GM18517 (cell line): ENCODE measurements around the gene TNK2.
"Not testable (repeated sequence)": the region's sequence is repeated elsewhere in the genome, so short reads cannot be mapped to it uniquely, and the experiment has no call there.

ENCODE experiments used
- ATAC-seq: cut with Tn5 transposase; IDR thresholded peaks from one replicate; pipeline ENCODE4 v1.9.1; 2021; ENCODE audit warnings: mild to moderate bottlenecking, moderate library complexity; ENCODE audit not compliant: unreplicated experiment

Gene TNK2

DNA sequence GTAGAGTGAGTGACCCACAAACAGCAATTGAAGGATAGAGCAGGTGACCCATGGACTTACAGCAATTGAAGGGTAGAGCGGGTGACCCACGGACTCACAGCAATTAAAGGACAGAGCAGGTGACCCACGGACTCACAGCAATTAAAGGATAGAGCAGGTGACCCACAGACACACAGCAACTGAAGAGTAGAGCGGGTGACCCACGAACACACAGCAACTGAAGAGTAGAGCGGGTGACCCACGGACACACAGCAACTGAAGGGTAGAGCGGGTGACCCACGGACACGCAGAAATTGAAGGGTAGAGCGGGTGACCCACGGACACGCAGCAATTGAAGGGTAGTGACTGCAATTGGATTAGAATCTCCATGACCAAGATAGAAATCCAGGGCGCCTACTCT, 9.8 kb upstream of the TNK2 start:
- no peak for ATAC-seq

- no peak for ATAC-seq
Observed at GRCh38 chr3:195916991-195917390, 8.6 kb upstream of the TNK2 start.

GRCh38 chr3:195916291-195916690, 7.9 kb upstream of the TNK2 start:
- no peak for ATAC-seq

DNA sequence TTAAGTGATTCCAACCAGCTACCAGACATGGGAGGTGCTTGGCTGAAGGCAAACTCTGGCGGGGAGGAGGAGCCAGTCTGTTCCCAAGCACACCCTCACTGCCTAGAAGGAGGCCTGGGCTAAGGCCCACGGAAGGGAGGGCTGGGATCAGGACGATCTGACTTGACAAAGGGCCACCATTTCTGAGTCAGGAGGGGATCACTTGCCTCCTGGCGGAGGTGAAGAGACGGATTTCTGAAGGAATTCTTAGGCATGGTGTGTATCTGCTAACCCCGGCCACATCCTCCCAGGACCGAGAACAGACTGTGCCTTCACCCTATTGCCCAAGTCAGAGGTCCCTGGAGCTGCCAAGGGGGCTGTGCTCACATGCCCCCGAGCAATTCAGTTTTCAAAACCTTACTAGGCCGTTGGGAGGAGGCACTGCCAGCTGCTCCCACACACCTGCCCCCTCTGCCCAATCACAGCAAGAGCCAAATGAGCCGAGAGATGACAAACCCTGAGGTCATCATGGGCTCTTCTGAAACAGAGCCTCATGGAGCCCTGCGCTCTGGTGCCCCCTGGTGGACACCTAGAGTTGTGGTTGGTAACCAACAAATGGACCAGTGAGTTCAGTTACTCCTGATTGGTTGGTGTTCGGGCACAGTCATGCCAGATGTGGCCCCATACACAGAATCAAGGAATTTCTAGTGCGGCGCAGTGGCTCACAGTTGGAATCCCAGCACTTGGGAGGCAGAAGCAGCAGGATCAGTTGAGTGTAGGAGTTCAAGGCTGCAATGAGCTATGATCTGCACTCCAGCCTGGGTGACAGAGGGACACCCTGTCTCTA, 6.5 kb upstream of the TNK2 start:
- peak; percentile 91 for ATAC-seq

GRCh38 chr3:195914146-195914545, 5.8 kb upstream of the TNK2 start:
- ATAC-seq, result not testable (repeated sequence)

DNA sequence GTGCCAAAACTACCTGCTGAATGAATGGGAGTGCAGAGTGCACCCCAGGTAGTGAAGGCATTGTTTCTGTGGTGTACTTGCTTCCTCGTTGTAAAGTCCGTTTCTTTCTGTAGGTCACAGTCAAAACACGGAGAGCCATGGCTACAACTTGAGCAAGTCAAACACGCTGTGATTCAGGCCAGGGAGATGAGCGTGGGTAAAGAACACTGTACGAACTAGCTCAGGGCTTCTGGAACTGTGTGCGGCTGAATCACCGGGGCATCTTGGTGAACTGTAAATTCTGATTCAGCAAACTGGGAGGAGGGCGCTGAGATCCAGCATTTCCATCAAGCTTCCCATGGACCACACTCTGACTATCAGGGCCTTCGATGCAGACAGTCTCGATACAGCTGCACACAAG, 5.0 kb upstream of the TNK2 start:
- no peak for ATAC-seq

- ATAC-seq, result no peak
Observed at GRCh38 chr3:195911946-195912270, 3.6 kb upstream of the TNK2 start.

DNA sequence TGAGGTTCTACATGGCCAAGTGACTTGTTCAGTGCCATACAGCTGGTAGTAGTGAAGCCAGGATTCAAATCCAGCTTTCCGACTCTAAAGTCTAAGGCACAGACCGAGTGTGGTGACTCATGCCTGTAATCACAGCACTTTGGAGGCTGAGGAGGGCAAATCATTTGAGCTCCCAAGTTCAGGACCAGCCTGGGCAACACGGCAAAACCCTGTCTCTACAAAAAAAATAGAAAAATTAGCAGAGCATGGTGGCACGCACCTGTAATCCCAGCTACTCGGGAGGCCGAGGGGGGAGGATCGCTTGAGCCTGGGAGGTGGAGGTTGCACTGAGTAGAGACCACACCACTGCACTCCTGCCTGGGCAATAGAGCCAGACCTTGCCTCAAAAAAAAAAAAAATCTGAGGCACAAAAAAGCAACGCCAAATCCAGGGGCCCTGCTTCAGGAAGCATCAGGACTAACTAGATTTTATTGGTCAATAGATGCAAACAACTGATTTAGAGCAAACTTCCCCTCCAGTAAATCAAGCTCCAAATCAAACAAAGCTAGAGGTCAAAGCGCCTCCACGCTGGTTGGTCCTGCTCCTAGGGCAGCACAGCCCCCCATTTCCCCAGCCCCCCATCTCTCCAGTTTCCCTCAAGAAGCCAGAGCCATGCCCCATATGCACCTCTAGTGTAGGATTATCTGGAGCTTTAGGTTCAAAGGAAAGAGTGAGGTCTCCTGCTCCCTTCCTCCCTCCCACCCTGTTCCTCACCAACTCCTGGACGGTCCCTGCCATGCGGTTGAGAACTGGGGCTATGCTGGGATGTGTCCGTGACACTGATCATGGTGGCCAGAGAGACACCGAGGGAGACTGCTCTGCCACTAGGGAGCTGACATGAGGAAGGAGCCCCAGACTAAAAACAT, 2.9 kb upstream of the TNK2 start:
- no peak for ATAC-seq

DNA sequence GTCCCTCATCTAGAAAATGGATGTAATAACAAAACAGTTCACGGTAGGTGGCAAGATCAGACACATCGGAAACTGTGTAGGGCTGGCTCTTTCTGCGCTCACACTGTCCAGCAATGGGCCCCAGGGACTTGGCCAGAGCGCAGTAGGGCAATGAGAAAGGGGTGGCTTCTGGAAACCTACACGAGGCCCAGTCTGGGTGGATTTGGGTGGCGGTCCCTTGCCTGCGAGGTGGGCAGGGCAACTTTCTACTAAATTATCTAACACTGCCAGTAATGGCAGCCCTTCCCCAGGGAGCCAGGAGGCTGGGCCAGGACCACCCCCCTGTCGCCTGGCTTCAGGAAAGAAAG, 2.1 kb upstream of the TNK2 start:
- no peak for ATAC-seq

DNA sequence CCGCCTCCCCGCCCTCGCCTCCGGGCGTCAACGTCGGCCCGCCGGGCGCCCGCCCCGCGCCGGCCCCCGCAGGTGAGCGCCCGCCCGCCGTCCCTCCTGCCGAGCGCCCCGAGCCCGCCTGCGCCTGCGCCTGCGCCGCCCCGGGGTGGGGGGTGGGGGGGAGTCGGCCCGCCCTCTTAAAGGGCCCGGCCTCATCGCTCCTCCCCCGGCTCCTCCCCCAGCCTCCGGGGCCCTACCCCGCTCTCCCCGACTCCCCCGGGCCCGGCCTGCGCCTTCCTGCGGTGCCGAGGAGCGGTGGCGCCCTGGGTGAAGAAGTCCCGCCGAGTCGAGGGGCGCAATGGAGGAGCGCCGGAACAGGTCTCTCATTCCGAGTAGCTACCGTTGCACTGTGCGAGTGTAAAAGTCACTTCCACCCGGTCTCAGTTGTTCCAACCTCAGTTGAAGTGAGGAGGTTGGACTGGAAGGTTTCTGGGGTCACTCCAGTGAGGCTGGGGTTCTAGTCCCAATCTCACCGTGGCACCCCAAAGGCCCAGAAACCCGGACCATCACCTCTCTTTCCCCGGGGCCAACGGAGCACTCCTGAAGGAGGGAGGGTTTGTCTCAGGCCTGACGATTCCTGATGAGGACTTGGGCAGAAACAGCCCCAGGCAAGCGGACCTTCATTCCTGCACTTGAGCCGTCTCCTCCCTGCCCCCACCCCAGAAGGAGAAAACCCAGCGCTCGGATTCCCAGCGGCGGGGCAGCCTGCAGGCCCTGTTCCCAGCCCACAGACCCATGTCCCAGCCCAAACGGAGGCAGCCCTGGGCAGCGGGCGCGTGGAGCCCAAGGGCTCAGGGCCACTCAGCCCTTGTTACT, 1.5 kb upstream of the TNK2 start:
- ATAC-seq, result no peak

DNA sequence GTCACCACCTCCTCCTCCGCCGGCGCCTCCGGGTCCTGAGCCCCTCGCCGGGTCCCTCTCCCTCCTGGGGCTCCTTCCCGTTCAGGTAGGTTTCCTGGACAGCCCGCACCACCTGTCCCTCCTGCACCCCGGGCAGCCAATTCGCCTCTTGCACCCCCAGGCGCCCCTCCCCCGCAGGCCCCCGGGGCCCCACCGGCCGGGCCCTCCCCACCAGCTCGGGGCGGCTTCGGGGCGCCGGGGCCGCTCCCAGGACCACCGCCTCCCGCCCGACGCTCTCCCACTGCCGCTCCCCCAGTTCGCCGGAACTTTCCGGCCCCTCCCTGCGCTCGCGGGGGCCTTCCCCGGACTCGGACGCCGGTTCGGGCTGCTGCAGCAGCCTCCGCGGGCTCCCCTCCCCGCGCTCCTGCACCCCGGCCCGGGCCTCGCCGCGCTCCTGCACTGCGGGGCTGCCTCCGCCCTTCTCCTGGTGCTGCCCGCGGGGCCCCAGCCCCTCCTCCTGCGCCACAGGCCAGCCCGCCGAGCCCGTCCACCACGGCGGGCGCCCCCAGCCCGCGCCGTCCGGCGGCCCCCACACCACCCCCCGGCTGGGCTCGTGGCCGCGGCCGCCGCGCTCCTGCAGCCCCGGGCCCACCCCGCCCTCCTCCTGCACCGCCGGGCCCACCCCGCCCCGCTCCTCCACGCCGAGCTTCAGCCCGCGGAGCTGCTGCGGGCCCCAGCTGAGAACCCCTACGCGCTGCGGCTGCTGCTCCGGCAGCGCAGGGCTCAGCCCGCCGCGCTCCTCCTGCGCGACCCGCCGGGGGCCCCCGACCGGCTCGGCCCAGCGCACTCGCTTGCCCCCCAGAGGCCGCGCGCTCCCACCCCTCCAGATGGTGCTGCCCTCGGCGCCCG, 587 bp upstream of the TNK2 start:
- no peak for ATAC-seq

GRCh38 chr3:195907684-195907933, 742 bp downstream of the TNK2 start:
- peak; percentile 19 for ATAC-seq

DNA sequence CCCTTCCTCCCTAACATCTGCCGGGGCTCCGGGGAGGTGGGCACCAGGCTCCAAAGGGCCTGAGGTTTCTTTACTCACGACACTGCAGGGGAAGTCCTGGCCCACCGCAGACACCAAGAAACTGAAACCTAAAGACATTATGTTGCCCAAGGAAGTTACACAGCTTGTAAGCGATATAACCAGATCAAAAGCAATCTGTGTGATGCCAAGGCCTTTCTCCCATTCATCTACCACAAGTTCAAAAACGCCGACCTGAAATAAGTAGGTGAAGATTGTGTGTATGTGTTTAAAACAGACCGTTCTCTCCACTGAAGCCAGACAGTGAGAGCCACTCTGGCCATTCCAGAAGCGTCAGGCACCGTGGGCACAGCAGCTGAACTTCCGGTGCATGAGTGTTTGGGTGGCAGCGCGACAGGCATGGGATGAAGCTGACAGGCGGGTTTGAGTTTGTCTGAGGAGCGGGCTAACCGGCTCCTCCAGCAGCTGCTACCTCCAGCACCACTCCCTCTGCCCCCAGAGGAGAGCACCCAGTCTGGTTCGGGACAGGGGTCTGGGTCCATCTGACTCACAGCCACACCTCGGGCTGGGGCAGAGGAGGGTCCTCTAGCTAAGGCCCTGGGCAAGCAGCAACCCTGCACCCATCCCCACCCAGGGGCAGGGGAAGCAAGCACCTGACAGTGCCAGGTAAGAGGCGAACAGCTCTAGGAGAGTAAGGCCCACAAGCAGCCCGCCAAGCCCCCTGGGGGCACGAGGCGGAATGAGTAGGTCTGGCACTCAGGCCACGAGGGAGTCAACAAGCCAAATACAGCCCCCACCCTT, 1.3 kb downstream of the TNK2 start:
- ATAC-seq, result peak; percentile 38

GRCh38 chr3:195905970-195906864, 2.1 kb downstream of the TNK2 start:
- ATAC-seq, result no peak

DNA sequence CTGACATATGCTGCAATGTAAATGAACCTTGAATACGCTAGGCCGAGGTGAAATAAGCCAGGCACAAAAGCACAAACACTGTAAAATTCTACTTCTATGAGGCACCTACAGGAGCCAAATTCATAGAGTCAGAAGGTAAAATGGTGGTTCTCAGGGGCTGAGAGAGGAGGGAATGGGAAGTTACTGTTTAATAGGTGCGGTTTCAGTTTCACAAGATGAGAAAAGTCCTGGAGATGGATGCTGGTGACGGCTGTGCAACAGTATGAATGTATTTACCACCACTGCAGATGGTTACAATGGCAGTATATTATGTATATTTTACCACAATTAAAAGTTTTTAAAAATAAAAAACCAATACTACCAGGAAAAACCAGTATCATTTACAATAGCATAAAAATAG, 4.0 kb downstream of the TNK2 start:
- no peak for ATAC-seq

GRCh38 chr3:195903950-195904290, 4.4 kb downstream of the TNK2 start:
- no peak for ATAC-seq

GRCh38 chr3:195902634-195903033, 5.7 kb downstream of the TNK2 start:
- not testable (repeated sequence) for ATAC-seq

DNA sequence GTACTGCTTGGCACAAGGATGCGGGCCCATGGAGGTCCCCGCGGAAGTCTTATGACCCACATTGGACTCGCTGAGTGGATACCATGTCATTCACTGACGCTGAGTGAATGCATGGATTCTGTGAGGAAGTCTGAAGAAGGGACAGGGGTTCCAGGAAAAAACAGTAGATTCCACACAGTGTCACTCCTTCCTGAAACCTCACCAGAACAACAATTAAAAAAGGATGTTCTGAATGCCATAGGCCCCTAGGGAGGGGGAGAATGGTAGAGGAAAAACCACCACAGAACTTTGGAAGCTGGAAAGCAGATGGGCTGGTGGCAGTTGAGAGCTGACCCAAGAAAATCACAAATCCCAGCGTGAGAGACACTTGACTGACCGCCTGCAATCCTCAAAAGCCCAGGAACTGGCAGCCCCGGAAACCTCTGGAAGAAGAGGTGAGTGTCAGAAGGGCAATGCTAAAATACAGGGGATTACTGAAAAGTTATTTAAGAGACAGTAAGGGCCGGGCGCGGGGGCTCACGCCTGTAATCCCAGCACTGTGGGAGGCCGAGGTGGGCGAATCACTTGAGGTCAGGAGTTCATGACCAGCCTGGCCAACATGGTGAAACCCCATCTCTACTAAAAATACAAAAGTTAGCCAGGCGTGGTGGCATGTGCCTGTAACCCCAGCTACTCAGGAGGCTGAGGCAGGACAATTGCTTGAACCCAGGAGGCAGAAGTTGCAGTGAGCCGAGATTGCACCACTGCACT, 6.3 kb downstream of the TNK2 start:
- not testable (repeated sequence) for ATAC-seq
